ACC112 (cell line): ENCODE measurements around the gene NBEAL2.
"Not testable (repeated sequence)": the region's sequence is repeated elsewhere in the genome, so short reads cannot be mapped to it uniquely, and the experiment has no call there.

ENCODE experiments used
- H2AFZ ChIP-seq: fragments of 200-600 bp; sonication (generic); one replicate; pipeline ENCODE4 v1.6.0; 2017; ENCODE audit warnings: antibody characterized with exemption, low read length; ENCODE audit not compliant: unreplicated experiment
- H3K27ac ChIP-seq: fragments of 200-600 bp; sonication (generic); 2 replicates; pipeline ENCODE4 v1.5.1; 2014; ENCODE audit warnings: low read depth, mild to moderate bottlenecking, antibody characterized with exemption, low read length, moderate library complexity
- H3K27me3 ChIP-seq: fragments of 200-600 bp; sonication (generic); 2 replicates; pipeline ENCODE4 v1.6.1; 2014; ENCODE audit warnings: mild to moderate bottlenecking, antibody characterized with exemption, low read length, moderate library complexity, mixed read lengths; ENCODE audit not compliant: insufficient read depth
- H3K36me3 ChIP-seq: fragments of 200-600 bp; sonication (generic); 2 replicates; pipeline ENCODE4 v1.6.1; 2016; ENCODE audit warnings: mild to moderate bottlenecking, antibody characterized with exemption, low read length, moderate library complexity, mixed read lengths; ENCODE audit not compliant: insufficient read depth
- H3K4me1 ChIP-seq: fragments of 200-600 bp; sonication (generic); one replicate; pipeline ENCODE4 v1.6.1; 2016; ENCODE audit warnings: low read length, mixed read lengths; ENCODE audit not compliant: insufficient read depth, unreplicated experiment, control insufficient read depth
- H3K4me3 ChIP-seq: fragments of 200-600 bp; sonication (generic); 2 replicates; pipeline ENCODE4 v1.5.1; 2014; ENCODE audit warnings: mild to moderate bottlenecking, low read depth, low read length
- H3K79me2 ChIP-seq: fragments of 200-600 bp; sonication (generic); one replicate; pipeline ENCODE4 v1.6.0; 2016; ENCODE audit warnings: low read length; ENCODE audit not compliant: control insufficient read depth, unreplicated experiment, insufficient read depth

NBEAL2 gene

GRCh38 chr3:47034868-47035489 is 55.5 kb downstream of the NBEAL2 start:
- H2AFZ ChIP-seq, result no peak overlapping the region
- H3K4me1 ChIP-seq, result no peaks in the 10 kb centered on the region
- H3K27ac ChIP-seq, result no peak overlapping the region
- no peaks in the 10 kb centered on the region for H3K79me2 ChIP-seq
- peaks cover 18% of the 10 kb centered on the region for H3K36me3 ChIP-seq
- H3K4me3 ChIP-seq, result no peak overlapping the region
- H3K27me3 ChIP-seq, result no peaks in the 10 kb centered on the region

GRCh38 chr3:47035645-47036044 is 56.2 kb downstream of the NBEAL2 start:
- Histone ChIP-seq H3K4me1 (no peaks in the 10 kb centered on the region), H3K4me3 (no peak overlapping the region), H3K27me3 (no peaks in the 10 kb centered on the region), H3K27ac (no peak overlapping the region), H3K79me2 (no peaks in the 10 kb centered on the region), H3K36me3 (peaks cover 19% of the 10 kb centered on the region), H2AFZ (no peak overlapping the region)

GRCh38 chr3:47036145-47036544 is 56.7 kb downstream of the NBEAL2 start:
- no peaks in the 10 kb centered on the region for H3K4me1 ChIP-seq
- no peak overlapping the region for H3K27ac ChIP-seq
- H3K27me3 ChIP-seq, result no peaks in the 10 kb centered on the region
- no peak overlapping the region for H3K4me3 ChIP-seq
- H2AFZ ChIP-seq, result no peak overlapping the region
- H3K36me3 ChIP-seq, result peaks cover 22% of the 10 kb centered on the region
- H3K79me2 ChIP-seq, result no peaks in the 10 kb centered on the region

- H3K36me3 ChIP-seq, result peaks cover 22% of the 10 kb centered on the region
- H3K27ac ChIP-seq, H3K4me3 ChIP-seq, H3K79me2 ChIP-seq, H3K4me1 ChIP-seq, H2AFZ ChIP-seq, H3K27me3 ChIP-seq: not testable (repeated sequence)
Measured at GRCh38 chr3:47037302-47037701, 57.8 kb downstream of the NBEAL2 start.

GRCh38 chr3:47041114-47041513 is 61.6 kb downstream of the NBEAL2 start:
- H2AFZ ChIP-seq, result no peak overlapping the region
- no peaks in the 10 kb centered on the region for H3K79me2 ChIP-seq
- peaks cover 21% of the 10 kb centered on the region for H3K36me3 ChIP-seq
- H3K4me1 ChIP-seq, result no peaks in the 10 kb centered on the region
- no peak overlapping the region for H3K4me3 ChIP-seq
- H3K27me3 ChIP-seq, result no peaks in the 10 kb centered on the region
- no peak overlapping the region for H3K27ac ChIP-seq

GRCh38 chr3:47042231-47042791 is 62.8 kb downstream of the NBEAL2 start:
- Histone ChIP-seq H3K79me2 (no peaks in the 10 kb centered on the region), H3K27ac (no peak overlapping the region), H2AFZ (no peak overlapping the region), H3K4me1 (no peaks in the 10 kb centered on the region), H3K4me3 (no peak overlapping the region), H3K36me3 (peaks cover 18% of the 10 kb centered on the region), H3K27me3 (no peaks in the 10 kb centered on the region)

- H3K4me1 ChIP-seq, result no peaks in the 10 kb centered on the region
- H3K79me2 ChIP-seq, result peaks cover 10% of the 10 kb centered on the region
- H2AFZ ChIP-seq, result no peak overlapping the region
- H3K27ac ChIP-seq, result no peak overlapping the region
- H3K36me3 ChIP-seq, result no peaks in the 10 kb centered on the region; the same call in 1 of the 2 replicates
- H3K27me3 ChIP-seq, result no peaks in the 10 kb centered on the region
- H3K4me3 ChIP-seq, result no peak overlapping the region
Measured at GRCh38 chr3:47047069-47047468, 67.6 kb downstream of the NBEAL2 start.

- Histone ChIP-seq H3K4me1 (no peaks in the 10 kb centered on the region), H3K36me3 (no peaks in the 10 kb centered on the region; the same call in 1 of the 2 replicates), H2AFZ (no peak overlapping the region), H3K27ac (no peak overlapping the region), H3K79me2 (peaks cover 10% of the 10 kb centered on the region), H3K4me3 (no peak overlapping the region), H3K27me3 (no peaks in the 10 kb centered on the region)
Measured at GRCh38 chr3:47047673-47048072, 68.2 kb downstream of the NBEAL2 start.

GRCh38 chr3:47054412-47054811 is 74.9 kb downstream of the NBEAL2 start:
- Histone ChIP-seq H3K27me3 (no peaks in the 10 kb centered on the region), H3K4me3 (no peak overlapping the region), H3K27ac (no peak overlapping the region), H2AFZ (no peak overlapping the region), H3K4me1 (peaks cover 5% of the 10 kb centered on the region), H3K36me3 (peaks cover 12% of the 10 kb centered on the region; the same call in 1 of the 2 replicates), H3K79me2 (peaks cover 18% of the 10 kb centered on the region)

GRCh38 chr3:47056705-47057104 is 77.2 kb downstream of the NBEAL2 start:
- Histone ChIP-seq H3K4me3 (no peak overlapping the region), H3K27ac (no peak overlapping the region), H3K36me3 (peaks cover 12% of the 10 kb centered on the region), H3K4me1 (peaks cover 5% of the 10 kb centered on the region), H3K79me2 (peaks cover 12% of the 10 kb centered on the region), H3K27me3 (no peaks in the 10 kb centered on the region), H2AFZ (no peak overlapping the region)

GRCh38 chr3:47057212-47057671 is 77.8 kb downstream of the NBEAL2 start:
- H3K4me3 ChIP-seq, result no peak overlapping the region
- no peaks in the 10 kb centered on the region for H3K27me3 ChIP-seq
- H3K79me2 ChIP-seq, result peaks cover 12% of the 10 kb centered on the region
- H2AFZ ChIP-seq, result no peak overlapping the region
- H3K4me1 ChIP-seq, result peaks cover 5% of the 10 kb centered on the region
- peaks cover 12% of the 10 kb centered on the region for H3K36me3 ChIP-seq
- no peak overlapping the region for H3K27ac ChIP-seq
